Fibroblast of lung (primary cell): ENCODE results near the gene CAPN13.

Experiments used
- EZH2 ChIP-seq: IDR thresholded peaks from 2 replicates; pipeline ENCODE4 v1.5.1; 2012; ENCODE audit warnings: low read length, control low read depth, mild to moderate bottlenecking; ENCODE audit errors: missing control alignments
- TF ChIP-seq, protein P1 (sequence below), 2 donors: IDR thresholded peaks in 1 of 2; conservative IDR thresholded peaks in 1 of 2; 1 replicate in 1 of 2; 2 replicates in 1 of 2; pipeline ENCODE4 v1.5.1; 2011 to 2012; ENCODE audit warnings: low read length in 2 of 2, control low read depth in 1 of 2, inconsistent platforms in 1 of 2, low read depth in 1 of 2, mild to moderate bottlenecking in 1 of 2

DNA sequence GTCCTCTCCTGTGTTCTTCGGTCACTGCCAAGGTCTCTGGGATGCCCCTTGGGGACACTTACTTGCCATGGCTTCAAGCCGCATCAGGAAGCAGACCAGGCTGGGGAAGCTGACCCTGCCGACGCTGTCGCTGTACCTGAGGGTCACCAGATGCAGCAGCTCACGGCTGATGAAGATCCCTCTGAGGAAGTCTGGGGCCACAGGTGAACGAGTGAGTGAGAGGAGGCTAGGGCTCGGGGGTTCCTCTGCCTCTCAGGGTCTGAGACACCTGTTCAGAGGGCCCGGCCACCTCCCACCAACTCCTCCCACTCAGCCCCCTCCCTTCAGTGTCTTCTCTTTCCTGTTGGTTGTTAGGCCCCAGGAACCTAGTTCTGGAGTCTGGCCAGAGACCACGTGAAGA lies 74.9 kb downstream of the CAPN13 start:
- TF ChIP-seq, protein P1, sequence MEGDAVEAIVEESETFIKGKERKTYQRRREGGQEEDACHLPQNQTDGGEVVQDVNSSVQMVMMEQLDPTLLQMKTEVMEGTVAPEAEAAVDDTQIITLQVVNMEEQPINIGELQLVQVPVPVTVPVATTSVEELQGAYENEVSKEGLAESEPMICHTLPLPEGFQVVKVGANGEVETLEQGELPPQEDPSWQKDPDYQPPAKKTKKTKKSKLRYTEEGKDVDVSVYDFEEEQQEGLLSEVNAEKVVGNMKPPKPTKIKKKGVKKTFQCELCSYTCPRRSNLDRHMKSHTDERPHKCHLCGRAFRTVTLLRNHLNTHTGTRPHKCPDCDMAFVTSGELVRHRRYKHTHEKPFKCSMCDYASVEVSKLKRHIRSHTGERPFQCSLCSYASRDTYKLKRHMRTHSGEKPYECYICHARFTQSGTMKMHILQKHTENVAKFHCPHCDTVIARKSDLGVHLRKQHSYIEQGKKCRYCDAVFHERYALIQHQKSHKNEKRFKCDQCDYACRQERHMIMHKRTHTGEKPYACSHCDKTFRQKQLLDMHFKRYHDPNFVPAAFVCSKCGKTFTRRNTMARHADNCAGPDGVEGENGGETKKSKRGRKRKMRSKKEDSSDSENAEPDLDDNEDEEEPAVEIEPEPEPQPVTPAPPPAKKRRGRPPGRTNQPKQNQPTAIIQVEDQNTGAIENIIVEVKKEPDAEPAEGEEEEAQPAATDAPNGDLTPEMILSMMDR (conservative IDR thresholded peaks at IDR 0.05 in 1 of 2, IDR thresholded peaks at IDR 0.05 in 1 of 2; ENCODE audit: low read depth in 1 of 2, low read length in 2 of 2) = no peak
- no peak for TF ChIP-seq EZH2
